ELF-1 (cell line): ENCODE measurements around the gene PATE1.
"Not testable (repeated sequence)": the region's sequence is repeated elsewhere in the genome, so short reads cannot be mapped to it uniquely, and the experiment has no call there.

ENCODE experiments used
- DNase-seq: peaks from one replicate; pipeline ENCODE4 v3.0.0-alpha.2; 2016; ENCODE audit warnings: low read depth, low spot score

The PATE1 gene, protein sequence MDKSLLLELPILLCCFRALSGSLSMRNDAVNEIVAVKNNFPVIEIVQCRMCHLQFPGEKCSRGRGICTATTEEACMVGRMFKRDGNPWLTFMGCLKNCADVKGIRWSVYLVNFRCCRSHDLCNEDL

DNA sequence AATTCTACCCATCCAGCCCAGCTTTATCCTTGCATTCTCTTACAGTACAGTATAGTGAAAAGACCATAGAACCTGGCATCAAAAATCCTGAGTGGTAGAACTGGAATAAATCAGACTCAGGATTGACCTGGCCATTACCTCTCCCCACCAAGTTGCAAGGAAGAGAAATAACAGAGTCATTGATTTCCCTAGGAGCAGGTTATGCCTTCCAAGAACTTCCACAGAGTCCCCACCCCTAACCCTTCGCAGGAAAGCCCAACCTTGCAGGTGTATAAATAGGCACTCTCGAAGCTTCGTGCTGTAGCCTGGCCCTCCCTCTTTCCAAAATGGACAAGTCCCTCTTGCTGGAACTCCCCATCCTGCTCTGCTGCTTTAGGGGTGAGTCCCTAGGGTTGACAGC, at the start of gene PATE1:
Gene PATE1, plus strand, starts transcription at position 301 of the 400 bp plus-strand sequence. Its CDS starts 26 bp downstream, at position 327.
- DNase-seq, result no peak

DNA sequence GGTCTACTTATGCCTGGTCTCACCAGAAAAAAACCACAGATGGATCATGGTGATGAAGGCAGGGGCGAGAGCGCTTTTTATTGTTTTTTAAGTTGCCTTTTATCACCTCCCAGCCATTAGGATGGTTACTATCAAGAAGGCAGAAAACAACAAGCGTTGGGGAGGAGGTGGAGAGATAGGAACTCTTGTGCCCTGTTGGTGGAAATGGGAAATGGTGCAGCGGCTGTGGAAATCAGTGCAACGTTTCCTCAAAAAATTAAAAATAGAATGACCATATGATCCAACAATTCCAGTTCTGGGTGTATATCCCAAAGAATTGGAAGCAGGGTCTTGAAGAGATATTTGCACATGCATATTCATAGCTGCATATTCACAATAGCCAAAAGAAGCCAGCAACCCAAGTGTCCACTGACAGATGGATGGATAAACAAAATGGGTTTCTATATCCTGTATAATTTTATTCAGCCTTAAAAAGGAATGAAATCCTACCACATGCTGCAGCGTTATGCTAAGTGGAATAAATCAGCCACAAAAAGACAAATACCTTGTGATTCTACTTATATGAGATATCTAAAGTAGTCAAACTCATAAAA, 45.0 kb upstream of the PATE1 start:
- DNase-seq, result no peak

DNA sequence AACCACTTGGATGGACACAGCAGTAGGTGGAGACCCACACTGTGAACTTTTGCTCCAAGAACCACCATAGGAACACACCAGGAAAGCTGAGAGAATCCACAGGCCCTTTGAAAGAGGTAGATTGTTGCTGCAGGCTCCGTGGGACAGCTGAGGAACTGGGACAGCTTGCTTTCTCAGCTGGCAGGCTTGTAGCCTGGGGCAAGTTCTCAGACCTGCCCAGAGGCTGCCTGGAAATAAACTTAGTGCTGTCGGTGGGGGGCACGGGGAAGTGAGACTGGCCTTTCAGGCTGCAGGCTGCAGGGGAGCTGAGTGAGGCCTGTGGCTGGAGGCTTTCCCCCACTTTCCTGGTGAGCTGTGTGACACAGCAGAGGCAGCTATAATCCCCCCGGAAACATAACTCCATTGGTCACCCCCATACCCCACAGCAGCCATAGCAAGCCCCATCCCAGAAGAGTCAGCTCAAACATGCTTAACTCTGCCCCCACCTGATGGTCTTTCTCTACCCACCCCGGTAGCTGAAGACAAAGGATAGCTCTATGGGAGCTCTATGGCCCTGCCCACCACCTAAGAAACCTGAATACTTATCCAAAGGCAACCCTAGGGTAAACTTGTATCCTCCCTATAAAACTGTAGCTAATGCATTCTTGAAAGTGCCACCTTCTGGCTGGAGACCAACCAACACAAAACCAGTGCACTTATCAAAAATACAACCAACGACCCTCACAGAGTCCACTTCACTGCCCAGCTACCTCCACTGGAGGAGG, 44.0 kb upstream of the PATE1 start:
- DNase-seq, result peak; percentile 66

DNA sequence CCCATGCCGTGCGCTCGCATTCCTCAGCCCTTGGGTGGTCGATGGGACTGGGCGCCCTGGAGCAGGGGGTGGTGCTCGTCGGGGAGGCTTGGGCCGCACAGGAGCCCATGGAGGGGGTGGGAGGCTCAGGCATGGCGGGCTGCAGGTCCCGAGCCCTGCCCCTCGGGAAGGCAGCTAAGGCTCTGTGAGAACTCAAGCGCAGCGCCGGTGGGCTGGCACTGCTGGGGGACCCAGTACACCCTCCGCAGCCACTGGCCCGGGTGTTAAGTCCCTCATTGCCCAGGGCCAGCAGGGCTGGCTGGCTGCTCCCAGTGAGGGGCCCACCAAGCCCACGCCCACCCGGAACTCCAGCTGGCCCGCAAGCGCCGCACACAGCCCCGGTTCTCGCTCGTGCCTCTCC, 41.4 kb upstream of the PATE1 start:
- not testable (repeated sequence) for DNase-seq

DNA sequence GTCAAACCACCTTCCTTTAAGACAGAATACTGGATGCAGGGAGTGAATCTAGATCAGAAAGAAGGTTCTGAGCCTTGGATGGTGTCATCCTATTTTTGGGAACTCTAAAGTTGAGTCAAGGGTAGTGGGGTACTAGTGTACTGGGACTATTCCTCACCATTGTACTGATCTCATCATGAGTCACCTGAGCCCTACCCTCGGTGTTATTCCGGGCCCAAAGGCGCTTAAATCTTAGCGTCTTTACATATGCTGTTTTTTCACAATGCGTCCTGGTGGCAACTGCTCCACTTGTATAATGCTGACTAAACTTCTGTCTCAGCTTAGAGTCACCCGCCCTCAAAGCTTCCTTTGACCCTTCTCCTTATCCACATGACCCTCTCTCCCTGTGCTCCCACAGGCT, 25.3 kb upstream of the PATE1 start:
- DNase-seq, result no peak

DNA sequence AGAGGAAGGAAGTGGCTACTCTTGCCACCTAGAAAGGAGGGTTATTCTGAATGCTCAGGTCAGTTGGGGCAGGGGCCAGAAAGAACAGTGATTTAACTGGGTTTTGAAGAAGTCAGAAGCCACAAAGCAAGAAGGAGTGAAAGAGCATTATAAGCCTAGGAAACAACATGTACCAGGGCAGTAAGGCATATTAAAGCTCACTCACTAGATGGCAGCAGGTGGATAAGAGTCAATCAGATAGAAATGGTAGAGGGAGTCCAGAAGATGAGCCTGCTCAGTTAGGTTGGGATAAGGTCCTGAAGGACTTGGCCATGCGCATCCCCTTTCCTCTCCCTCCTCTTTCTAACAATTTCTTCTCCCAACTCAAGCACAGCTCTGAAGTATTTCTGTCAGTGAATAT, 22.0 kb upstream of the PATE1 start:
- DNase-seq, result no peak

DNA sequence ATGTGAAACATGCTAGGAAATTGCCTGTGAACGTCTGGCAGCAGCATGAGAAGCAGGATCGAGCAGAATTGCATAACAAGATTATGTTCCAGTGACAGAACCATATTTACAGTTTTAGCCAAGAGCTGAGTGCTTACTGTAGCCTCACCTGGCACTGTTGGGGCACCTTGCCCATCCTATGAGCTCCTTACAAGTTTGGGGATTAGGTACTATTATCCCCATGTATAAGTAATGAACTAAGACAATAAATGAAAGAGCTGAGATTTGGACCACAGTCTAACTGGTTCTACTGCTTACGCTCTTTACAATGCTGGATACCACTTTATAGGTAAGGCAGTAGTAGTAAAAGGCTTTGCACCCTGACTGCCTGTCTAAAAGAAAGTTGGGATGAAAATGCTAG, 17.1 kb upstream of the PATE1 start:
- no peak for DNase-seq

DNA sequence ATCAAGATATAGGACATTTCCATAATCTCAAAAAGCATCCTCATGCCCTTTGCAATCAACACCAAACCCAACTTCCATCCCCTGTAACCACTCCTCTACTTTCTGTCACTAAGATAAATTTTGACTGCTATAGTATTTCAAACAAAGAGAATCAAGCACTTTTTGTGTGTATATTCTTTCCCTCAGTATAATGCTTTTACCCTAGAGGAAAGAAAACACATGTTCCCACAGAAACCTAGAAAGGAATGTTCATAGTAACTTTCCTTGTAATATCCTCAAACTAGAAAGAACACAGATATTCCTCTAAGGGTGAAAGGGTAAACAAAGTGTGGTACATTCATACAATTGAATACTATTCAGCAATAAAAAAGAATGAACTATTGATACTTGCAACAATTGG, 5.5 kb upstream of the PATE1 start:
- DNase-seq, result no peak

DNA sequence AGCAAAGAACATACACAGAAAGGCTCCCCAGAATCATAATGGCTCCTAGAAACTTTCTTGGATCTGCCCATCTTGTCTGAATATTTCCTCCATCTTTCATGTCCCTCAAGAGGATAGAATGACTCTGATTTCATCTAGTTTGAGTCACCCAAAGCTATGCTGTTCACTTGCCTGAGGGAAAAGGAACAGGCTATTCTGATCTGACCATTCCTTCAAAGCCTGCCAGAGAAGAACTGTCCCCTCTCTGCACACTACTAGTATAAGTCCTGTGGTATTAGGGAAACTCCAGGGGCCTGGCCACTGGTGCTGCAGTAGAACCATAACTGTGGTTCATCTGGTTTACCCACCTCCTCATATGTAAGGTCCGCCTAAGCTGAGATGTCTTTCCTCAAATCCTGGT, 2.4 kb upstream of the PATE1 start:
- peak; percentile 2 for DNase-seq

DNA sequence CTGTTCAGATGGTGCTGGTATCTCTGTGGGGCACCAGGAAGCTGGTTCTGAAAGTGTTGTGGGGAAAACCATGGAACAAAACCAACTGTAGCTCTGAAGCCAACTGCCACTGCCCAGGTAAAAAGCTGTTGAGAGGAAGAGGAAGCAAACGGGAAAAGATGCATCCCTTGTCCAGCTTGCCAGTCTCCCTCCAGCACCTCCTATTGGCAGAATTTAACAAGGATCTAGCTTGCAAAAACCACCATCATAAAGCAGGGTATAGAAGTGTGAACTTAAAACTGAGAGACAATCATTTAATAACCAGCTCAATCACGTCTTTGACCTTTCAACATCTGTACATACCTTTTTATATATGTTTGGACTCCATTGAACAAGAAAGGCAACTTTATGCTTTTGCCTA, 4.5 kb downstream of the PATE1 start:
- DNase-seq, result no peak

DNA sequence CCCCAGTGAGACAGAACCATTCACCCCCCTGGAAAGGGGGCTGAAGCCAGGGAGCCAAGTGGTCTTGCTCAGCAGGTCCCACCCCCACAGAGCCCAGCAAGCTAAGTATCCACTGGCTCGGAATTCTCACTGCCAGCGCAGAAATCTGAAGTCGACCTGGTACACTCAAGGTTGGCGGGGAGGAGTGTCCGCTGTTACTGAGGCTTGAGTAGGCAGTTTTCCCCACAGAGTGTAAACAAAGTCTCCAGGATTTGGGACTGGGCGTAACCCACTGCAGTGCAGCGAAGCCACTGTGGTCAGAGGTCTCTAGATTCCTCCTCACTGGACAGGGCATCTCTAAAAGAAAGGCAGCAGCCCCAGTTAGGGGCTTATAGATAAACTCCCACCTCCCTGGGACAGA, 10.0 kb downstream of the PATE1 start:
- DNase-seq, result no peak

DNA sequence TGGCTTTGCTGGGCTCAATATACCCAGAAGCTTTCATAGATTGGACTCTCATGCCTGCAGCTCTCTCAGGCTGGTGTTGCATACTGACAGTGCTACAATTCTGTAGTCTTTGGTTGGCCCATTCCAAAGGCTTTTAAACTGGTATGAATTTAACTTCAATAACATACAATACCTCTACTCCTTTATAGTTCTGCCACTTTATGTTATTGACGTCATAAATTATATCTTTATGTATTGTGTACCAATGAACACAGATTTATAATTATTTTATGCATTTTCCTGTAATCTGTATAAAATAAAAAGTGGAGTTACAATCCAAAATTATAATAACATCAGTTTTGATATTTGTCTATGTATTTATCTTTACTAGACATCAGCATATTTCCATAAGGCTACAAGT, 16.4 kb downstream of the PATE1 start:
- no peak for DNase-seq

DNA sequence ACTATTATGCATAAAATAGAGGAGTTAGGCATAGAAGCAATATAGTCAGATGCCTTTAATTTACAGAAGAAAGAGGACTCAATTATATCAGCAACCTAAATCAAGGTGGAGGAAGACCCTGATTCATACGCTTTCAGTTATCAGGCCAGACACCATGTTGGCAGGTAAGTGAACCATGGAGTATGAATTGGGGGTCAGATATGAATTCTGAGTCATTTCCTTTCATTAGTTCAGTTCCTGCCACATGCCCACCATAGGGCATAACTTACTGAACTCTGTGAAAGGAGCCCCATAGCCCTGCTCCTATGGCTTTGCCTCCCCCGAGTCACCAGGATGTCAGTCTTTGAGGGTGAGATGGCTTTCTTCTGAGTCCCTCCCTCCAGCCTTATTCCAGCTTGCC, 17.4 kb downstream of the PATE1 start:
- no peak for DNase-seq

DNA sequence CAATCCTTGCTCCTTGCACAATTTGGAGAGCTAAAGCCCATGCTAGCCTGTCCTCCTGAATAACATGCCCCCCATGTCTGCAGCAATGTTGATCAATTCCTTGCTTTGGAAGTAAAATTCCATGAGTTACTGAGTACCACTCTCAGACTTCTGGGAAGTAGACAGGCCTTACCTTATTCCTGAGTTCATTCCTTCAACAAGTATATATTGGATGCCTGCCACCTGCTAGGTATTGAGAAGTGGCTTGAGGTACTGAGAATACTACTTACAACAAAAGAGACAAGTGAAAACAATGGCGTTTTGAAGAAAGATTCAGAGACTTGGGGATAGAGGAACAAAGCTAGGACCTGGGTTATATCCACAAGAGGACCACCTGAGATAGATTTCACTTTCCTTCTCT, 20.2 kb downstream of the PATE1 start:
- no peak for DNase-seq

DNA sequence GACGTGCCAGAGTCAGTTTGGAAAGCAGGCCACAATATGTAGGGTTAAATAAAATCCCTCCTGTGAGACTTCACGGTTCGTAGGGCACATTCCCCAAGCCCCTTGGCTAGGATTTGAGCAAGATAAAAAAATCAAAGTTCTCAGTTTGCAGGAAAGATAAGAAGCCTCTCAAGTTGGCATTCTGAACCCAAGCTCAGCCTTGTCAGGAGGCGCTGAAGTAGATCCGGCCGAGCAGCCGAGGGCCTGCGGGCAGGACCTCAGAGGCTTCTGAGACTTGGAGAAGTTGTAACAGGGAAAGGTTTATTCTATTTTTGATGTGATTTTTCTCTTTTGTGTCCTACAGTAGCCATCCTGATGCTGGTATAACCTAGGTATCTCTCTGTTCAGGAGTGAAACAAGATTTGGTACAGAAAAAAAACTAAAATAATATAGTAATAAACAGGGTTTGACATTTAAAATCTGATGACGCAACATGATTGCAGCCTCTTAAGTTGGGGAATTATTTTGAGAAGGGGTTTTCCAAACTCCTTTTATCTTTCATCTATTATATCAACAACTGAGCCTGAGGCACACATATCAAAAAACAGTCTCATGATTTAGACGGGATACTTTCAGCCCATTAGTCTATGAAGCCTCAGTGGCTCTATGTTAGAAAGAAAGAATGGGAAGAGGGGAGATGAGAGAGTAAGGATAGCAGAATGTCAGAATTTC, 22.4 kb downstream of the PATE1 start:
- no peak for DNase-seq

DNA sequence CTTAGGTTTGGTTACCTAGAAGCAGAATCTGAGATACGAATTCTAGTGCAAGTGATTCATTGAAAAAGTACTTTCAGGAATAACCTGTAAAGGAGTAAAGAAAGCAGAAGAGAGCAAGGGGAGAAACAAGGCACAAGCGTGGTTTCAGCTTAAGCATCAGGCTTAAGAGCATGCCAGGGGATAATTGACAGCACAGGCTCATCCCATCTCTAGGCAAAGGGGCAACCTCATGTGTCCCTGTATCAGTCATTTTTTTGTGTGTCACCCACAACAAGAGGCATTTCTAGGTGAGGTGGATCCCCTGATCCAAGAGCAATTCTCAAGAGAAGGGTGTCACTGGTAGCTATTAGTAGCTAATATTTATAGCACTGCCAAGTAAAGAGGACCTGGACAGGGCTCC, 24.5 kb downstream of the PATE1 start:
- no peak for DNase-seq

DNA sequence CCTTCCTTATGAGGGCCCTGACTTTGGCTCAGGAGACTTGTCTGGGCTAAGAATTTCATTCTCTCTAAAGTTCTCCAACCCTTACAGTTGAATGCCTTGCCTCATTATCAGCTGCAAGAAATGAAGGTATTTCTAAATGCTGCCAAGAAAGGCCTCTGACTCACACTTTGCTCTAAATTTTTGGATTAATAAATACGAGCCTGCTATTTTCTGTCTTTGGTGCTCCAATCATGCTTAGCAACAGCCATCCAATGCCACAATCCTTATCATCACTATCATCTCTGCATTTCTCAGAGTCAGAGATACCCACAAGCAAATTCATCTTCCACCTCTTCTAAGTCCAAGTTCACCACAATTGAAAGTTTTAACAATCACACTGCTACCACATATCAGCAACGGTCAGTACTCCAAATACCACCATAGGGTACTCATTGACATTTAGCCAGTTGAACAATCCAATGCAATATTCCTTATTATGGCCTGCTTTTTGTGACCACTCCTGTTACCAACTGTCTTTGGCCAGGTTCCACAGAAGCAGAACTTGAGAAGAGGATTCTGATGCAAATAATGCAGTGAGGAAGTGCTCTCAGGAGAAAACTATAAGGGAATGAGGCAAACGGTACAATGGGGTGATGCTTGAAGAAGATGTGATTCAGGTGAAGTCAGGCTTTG, 26.9 kb downstream of the PATE1 start:
- DNase-seq, result no peak

DNA sequence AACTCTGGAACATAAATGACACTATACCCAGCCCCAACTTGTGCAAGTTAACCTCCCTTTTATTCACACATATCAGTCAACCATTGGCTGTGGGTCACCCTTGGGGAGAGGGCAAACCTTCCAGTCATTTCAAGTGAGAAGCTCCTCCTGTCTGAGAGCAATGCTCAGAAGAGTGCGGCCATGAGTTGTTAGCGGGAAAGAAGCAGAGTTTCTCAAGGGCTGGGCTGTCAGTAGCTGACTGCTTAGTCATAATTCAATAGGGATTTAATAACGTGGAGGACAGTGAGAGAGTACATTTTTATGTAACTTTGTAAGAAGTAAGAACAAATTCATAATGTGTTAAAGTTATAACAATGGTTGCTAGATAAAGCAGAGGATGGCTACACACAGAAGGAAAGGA, 27.4 kb downstream of the PATE1 start:
- DNase-seq, result no peak

DNA sequence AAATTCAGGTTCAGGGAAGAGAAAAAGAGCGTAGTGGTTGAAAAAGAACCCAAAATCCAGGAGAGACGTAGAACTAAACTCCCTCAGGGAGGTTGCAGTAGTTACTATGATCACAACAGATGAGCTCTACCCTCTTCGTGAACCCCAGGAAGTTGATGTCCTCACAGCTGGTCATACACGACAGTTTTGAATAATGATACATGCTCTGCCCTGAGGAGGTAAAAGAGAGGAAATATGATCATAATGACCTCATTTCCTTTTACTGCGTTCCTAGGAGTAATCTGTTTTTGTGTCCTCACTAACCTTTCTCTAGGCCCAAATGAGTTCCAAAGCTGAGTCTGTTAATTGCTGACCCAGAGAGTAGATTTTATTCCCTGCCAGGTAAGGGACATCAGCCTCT, 31.2 kb downstream of the PATE1 start:
- no peak for DNase-seq

DNA sequence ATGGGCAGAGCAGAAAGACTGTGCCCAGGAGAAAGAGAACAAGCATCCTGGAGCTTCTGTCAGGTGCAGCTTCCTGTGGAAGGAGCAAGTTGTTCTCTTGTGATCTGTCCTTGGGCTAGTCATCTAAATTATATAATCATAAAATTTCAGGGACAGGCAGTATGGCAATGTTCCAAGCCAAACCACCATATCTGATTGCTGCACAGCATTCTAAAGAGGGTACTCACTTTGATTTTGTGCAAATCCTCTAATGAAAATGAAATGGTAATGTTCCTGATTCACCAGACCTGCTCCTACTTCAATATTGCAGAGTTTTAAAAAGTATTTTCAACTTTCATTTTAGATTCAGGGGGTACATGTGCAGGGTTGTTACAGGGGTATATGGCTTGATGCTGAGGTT, 32.6 kb downstream of the PATE1 start, which contains the start of gene PATE2:
Gene PATE2, minus strand, starts transcription at position 101 of the 400 bp plus-strand sequence. Its CDS starts 55 bp downstream, at position 46.
- no peak for DNase-seq

DNA sequence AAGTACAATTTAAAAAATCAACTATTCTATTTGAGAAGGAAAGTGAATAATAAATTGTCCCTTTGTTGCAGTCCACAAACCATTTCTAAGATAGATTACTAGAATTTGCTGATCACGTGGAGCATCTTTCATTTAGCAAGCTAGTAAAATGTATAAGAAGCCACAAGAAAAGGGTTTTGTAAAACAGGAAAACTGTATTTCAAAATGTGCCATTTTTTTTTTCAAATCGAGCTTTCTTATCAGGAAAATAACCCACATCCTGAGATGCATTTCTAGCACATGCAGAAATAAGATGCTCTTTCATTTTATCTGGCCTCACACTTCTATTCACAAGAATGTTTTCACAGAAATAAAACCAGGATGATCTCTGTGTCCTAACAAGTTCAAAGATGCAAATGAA, 38.6 kb downstream of the PATE1 start:
- DNase-seq, result no peak

DNA sequence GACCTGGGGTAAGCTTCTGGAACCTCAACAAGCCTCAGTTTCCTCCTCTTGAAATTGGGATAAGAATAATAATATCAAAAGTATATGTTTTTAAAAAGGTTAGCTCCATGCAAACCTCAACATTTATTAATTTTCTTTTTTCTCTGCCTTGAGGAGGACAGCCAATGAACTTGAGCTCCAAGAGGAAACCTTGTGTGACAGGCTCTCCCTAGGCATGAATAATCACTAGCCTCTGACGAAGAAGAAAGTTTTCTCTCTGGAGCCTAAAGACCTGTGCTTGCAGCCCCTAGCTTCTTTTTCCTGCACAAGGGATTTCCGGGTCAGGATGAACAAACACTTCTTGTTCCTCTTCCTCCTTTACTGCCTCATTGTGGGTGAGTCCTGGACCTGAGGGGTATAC, 41.7 kb downstream of the PATE1 start, which contains the start of gene PATE3:
Gene PATE3, plus strand, starts transcription at position 301 of the 400 bp plus-strand sequence. Its CDS starts 25 bp downstream, at position 326.
- DNase-seq, result no peak
